Skeletal muscle satellite cell (primary cell): ENCODE results near the gene RPN1. TPM values are rescaled to one million over a fixed set of nuclear protein-coding genes. Genes with fewer than 3 reads are reported as not detected.

ENCODE experiments used
- H3K27me3 ChIP-seq: 2 replicates; pipeline ENCODE4 v1.7.0; 2013; ENCODE audit warnings: low read length; ENCODE audit not compliant: control insufficient read depth, insufficient read depth
- H3K36me3 ChIP-seq: 2 replicates; pipeline ENCODE4 v1.7.0; 2013; ENCODE audit warnings: mild to moderate bottlenecking, control low read depth, low read length; ENCODE audit not compliant: insufficient read depth
- H3K4me1 ChIP-seq: 2 replicates; pipeline ENCODE4 v1.7.0; 2013; ENCODE audit warnings: low read length; ENCODE audit not compliant: control insufficient read depth, insufficient read depth
- H3K4me2 ChIP-seq: 2 replicates; pipeline ENCODE4 v1.7.0; 2013; ENCODE audit warnings: mild to moderate bottlenecking, low read length
- H3K4me3 ChIP-seq: 2 replicates; pipeline ENCODE4 v1.7.0; 2013; ENCODE audit warnings: low read length
- H3K9ac ChIP-seq: 2 replicates; pipeline ENCODE4 v1.7.0; 2013; ENCODE audit warnings: mild to moderate bottlenecking, low read depth, low read length, moderate library complexity
- H3K9me3 ChIP-seq: replicated peaks from 2 replicates; pipeline ENCODE4 v1.7.0; 2013; ENCODE audit warnings: mild to moderate bottlenecking, control low read depth, low read length
- total RNA-seq: library from RNA; depleted of rRNA; stranded (reverse); fragments of >200 nt; gene quantifications from 2 replicates; pipeline ENCODE4 v1.2.3, GENCODE V29; 2012; rRNA removed

The RPN1 gene
- 417 and 512 TPM in 2 replicates for total RNA-seq

DNA sequence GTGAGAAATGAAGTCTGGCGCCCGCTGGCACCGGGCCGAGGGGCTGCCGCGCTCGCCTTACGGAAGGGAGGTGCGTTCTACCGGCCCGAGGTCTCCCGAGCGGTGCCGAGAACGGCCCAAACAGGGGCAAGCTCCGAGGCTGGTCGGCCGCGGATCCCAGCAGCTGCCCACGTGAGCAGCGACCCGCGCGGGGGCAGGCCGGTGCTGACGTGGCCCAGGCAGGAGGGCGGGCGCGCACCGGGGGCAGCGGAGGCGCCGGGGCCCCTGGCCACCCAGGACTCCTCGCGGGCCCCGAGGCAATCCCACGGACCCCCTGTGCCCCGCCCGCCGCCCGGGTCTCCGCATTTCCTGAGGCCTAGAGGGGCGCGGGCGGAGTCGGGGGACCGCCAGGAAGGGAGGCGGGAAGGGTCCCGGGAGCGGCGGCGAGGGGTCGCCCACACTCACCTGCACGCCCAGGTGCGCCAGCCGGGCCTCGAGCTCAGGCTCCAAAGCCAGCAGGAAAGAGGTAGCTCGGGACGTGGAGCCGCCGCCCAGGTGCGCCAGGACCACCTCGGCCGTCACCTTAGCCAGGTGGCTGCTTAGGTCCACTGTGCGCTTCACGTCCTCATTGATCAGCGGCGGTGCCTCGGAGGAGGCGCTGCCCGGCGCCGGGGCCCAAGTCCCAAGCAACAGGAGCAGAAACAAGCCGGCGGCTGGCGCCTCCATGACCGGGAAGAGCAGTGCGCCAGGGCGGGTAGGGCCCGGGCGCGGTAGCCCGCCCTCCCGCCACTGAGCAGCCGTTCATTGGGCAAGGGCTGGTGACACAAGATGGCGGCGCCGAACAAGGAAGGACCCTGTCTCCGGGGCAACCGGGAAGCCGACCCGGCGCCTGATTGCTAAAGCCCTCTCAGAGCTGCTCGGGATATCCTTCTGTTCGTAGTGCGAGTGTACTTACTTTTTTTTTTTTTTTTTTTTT, at the start of gene RPN1:
TSS of gene RPN1 (minus strand) at position 723 of the 955 bp plus-strand sequence. CDS start at position 705, 18 bp downstream.
- H3K36me3 ChIP-seq = peaks cover 3% of the 10 kb centered on the region
- peaks cover 7% of the 10 kb centered on the region for H3K4me1 ChIP-seq

DNA sequence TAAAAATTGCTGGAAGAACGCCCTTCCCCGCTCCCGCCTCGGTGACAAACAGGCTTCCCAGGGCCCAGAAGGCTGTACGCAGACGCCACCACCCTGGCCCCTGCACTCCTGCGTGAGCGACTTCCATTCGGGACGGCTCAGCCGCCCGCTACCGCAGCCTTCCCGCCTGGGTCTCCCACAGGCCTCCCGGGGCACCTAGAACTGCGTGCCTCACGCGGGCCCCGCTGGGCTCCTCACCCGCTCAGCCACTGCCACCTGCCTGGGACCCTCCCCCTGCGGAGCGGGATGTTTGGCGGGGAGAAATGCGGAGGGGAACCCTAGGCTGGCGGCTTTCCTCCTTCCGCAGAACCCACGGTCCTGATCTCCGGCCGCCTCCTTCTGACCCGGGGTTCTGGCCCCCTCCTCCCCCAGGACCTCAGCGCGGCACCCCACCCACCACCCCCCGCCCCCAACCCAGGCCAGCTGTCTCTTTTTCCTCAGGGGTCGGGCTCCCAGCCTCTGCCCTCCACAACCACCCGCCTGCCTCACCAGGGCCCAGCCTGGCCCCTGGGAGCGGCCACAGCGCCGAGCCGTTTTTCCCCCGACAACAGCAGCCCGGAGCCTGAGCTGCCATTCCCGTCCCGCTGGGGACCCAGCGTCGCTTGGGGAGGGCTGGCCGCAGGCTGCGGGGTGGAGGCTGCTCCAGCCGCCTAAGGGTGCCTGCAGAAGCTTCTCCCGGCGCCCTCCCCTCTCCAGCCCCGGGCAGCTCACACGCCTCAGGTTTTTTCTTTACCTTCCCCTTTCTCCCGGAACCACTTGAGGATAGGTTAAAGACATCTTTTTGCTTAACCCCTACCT, 47.8 kb upstream of the RPN1 start:
- Histone ChIP-seq H3K4me2 (peak overlapping the region; percentile 97), H3K9ac (peak overlapping the region; percentile 73), H3K4me3 (peak overlapping the region; percentile 76), H3K27me3 (peaks cover 3% of the 10 kb centered on the region), H3K4me1 (no peaks in the 10 kb centered on the region), H3K36me3 (no peaks in the 10 kb centered on the region), H3K9me3 (no peaks in the 10 kb centered on the region)

More for the DNA sequence above, at the start of gene RPN1:
- Histone ChIP-seq H3K9me3 (no peaks in the 10 kb centered on the region), H3K9ac (peak within 1 kb of the TSS; percentile 100), H3K27me3 (no peaks in the 10 kb centered on the region), H3K4me3 (peak within 1 kb of the TSS; percentile 95), H3K4me2 (peak within 1 kb of the TSS; percentile 90)

DNA sequence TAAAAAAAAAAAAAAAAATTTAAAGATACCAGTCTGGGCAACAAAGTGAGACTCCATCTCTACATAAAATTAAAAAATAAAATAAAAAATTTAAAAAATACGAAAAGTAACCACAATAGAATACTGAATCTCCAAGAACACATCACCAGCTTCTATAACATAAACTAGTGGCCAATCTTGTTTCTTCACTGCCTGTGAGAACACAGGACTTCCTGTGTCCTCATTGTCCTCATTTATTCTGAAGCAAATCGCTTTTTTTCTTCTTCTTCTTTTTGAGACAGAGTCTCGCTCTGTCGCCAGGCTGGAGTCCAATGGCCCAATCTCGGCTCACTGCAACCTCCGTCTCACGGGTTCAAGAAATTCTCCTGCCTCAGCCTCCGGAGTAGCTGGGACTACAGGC, 46.7 kb upstream of the RPN1 start:
- H3K4me2 ChIP-seq = no peak overlapping the region
- H3K36me3 ChIP-seq = no peaks in the 10 kb centered on the region
- peaks cover 13% of the 10 kb centered on the region for H3K27me3 ChIP-seq
- H3K4me3 ChIP-seq = no peak overlapping the region
- H3K4me1 ChIP-seq = no peaks in the 10 kb centered on the region
- H3K9me3 ChIP-seq = no peaks in the 10 kb centered on the region
- no peak overlapping the region for H3K9ac ChIP-seq

DNA sequence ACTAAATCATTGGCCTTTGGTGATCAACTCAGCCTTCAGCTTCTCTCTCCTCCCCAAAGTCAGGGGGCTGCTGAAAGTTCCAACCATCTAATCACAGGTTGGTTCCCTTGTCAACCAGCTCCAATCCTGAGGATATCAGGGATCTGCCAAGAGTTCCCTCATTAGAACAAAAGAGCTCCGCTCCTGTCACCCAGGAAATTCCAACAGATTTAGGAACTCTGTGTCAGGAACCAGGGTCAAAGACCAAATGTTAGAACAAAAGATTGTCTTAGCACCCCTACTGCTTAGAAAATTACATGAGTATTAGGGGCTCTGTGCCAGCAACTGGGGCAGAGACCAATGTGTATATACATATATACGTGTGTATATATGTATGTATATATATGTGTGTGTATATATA, 43.1 kb upstream of the RPN1 start:
- no peaks in the 10 kb centered on the region for H3K4me1 ChIP-seq
- no peak overlapping the region for H3K4me3 ChIP-seq
- no peak overlapping the region for H3K4me2 ChIP-seq
- H3K36me3 ChIP-seq = no peaks in the 10 kb centered on the region
- H3K9ac ChIP-seq = no peak overlapping the region
- H3K9me3 ChIP-seq = no peaks in the 10 kb centered on the region
- peaks cover 13% of the 10 kb centered on the region for H3K27me3 ChIP-seq

DNA sequence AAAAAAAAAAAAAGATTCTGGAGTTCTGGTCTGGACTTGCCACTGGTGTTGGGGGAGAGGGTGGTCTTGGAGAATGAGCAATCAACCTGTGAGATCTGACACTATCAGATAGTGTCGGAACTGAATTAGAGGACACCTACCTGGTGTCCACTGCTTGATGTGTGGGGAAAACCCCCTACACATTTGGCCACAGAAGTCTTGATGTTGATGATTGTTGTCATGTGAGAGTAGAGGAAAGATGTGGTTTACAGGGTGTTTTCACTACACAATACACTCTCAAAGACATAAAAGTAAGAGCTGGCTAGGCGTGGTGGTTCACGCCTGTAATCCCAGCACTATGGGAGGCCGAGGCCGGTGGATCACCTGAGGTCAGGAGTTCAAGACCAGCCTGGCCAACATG, 38.4 kb upstream of the RPN1 start:
- Histone ChIP-seq H3K4me3 (no peak overlapping the region), H3K36me3 (no peaks in the 10 kb centered on the region), H3K4me2 (no peak overlapping the region), H3K27me3 (peaks cover 13% of the 10 kb centered on the region), H3K4me1 (no peaks in the 10 kb centered on the region), H3K9me3 (no peaks in the 10 kb centered on the region), H3K9ac (no peak overlapping the region)

DNA sequence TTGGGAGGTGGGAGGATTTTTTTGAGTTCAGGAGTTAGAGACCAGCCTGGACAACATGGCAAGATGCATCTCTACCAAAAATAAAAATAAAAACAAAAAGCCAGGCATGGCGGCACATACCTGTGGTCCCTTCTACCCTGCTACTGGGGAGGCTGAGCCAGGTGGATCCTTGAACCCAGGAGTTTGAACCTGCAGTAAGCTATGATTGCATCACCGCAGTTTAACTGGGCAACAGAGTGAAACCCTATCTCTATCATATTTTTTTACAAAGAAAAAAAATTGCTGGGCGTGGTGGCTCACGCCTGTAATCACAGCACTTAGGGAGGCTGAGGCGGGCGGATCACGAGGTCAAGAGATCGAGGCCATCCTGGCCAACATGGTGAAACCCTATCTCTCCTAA, 35.8 kb upstream of the RPN1 start:
- Histone ChIP-seq H3K4me1 (peaks cover under 1% of the 10 kb centered on the region), H3K4me3 (no peak overlapping the region), H3K4me2 (no peak overlapping the region)

DNA sequence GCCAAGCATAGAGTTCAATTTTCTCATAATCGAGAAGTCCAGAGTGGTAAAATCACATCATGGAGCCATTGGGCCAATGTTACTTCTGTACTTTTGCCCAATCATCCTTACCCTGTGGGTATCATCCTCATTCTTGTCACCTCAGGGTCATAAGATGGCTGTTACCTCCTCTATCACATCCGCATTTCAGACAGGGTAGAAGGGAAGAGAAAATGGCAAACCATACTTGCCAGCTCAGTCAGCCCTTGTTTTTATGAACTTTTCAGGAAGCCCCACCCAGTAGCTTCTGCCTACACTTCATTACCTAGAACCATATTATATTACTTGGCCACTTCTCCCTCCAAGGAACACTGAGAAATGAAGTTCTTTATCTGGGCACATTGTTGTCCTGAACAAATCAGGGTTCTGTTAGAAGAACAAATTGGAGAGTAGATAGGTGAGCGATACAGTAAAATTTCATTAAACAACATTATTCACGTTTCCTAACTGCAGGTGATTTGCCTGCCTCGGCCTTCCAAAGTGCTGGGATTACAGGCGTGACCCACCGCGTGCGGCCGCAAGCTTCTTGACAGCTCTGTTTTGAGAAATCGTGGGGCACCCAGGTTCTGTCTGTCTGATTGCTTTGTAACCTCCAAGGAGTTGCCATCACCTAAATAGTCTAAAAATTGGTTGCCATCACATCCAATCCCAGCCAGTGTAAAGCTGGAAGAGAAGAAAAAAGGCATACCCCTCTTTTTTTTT, 34.5 kb upstream of the RPN1 start:
- Histone ChIP-seq H3K9me3 (no peaks in the 10 kb centered on the region), H3K36me3 (no peaks in the 10 kb centered on the region), H3K4me1 (peaks cover 4% of the 10 kb centered on the region), H3K4me2 (no peak overlapping the region), H3K4me3 (no peak overlapping the region), H3K9ac (no peak overlapping the region), H3K27me3 (no peaks in the 10 kb centered on the region)

More for the DNA sequence above, 35.8 kb upstream of the RPN1 start:
- no peaks in the 10 kb centered on the region for H3K36me3 ChIP-seq
- H3K9me3 ChIP-seq = no peaks in the 10 kb centered on the region
- H3K27me3 ChIP-seq = no peaks in the 10 kb centered on the region
- no peak overlapping the region for H3K9ac ChIP-seq

DNA sequence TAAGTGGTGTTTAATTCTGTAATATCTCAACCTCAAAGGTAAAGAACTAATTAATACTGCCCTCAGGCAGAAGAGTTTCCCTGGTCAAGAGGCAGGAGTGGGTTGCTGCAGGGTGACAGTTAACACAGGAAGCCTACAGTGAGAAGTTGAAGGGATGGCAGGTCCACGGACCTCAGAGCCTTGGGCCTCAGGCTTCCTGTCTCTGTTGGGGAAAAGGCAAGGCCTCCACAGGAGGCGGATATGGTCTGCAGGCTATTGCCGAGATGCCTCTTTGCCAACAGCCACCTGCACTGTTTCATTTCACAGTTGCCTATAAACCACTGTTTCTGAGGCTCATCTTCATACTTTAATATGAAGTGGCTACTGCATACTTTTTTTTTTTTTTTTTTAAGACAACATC, 33.3 kb upstream of the RPN1 start:
- Histone ChIP-seq H3K4me1 (peaks cover 4% of the 10 kb centered on the region), H3K4me2 (no peak overlapping the region), H3K9me3 (no peaks in the 10 kb centered on the region), H3K27me3 (no peaks in the 10 kb centered on the region), H3K9ac (no peak overlapping the region), H3K4me3 (no peak overlapping the region), H3K36me3 (no peaks in the 10 kb centered on the region)

DNA sequence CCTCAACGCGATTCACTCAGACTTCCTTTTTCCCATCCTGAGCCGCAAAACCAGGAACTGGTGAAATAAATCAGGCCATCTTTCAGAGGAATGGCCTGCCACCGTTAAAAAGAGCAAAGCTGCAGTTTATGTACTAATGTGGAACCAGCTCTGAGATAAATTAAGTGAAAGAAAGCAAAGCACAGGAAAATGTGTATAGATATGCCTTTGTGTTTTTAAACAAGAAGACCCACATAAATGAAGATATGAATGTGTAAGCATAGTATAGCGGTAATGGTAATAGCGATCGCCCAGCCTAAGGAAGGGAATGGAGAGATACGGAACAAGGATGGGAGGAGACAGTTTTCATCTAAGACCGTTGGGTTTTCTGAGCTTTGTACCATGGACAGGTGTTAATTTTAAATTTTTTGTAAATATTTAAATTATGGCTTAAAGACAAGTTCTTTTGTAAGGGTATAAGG, 30.8 kb upstream of the RPN1 start:
- Histone ChIP-seq H3K4me2 (peak overlapping the region; percentile 94), H3K27me3 (no peaks in the 10 kb centered on the region), H3K36me3 (no peaks in the 10 kb centered on the region), H3K4me3 (peak overlapping the region; percentile 94), H3K9me3 (no peaks in the 10 kb centered on the region), H3K9ac (peak overlapping the region; percentile 98), H3K4me1 (peaks cover 4% of the 10 kb centered on the region)

DNA sequence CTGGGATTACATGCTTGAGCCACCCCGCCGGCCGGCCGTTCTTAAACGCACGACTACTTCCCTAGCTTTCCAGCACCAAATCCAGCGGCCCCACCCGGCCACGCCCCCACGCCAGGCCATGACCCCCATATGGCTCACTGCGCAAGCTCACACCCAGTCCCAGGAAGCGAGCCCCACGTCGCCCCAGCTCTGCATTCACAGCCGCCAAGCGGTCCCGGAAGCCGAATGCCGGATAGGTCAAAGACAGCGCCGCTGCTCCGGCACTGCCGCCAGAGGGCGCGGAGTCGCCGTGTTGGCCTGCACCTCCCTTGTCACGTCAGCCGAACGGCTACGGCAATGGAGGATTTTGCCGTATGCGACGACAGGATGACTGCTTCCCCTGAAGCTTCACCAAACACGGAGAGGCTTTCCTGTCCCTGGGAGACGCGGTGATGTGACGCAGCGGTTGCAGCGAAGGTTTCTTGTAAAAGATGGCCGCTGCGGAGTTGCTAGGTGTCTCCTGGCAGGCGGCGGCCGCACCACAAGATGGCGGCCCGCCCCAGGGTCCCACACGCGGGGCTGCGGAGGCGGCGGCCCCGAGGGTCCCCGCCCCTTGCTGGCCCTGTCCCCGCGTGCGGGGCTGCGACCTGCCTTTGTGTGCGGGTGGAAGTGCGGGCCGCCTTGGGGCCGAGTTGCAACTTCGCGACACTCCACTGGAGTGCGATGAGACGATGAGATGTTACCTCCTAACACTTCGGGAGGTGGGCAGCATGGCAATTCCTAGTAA, 30.2 kb upstream of the RPN1 start:
- Histone ChIP-seq H3K4me2 (peak overlapping the region; percentile 94), H3K4me3 (peak overlapping the region; percentile 94), H3K4me1 (peaks cover 4% of the 10 kb centered on the region), H3K9me3 (no peaks in the 10 kb centered on the region), H3K36me3 (no peaks in the 10 kb centered on the region), H3K9ac (peak overlapping the region; percentile 98), H3K27me3 (no peaks in the 10 kb centered on the region)
